Transverse colon (tissue), 4 donors: Measurements from ENCODE around the gene GIPC3. TPM values are rescaled to one million over a fixed set of nuclear protein-coding genes. Genes with fewer than 3 reads are reported as not detected.
A peak's percentile ranks its signal among the peaks of the same experiment; 100 is the strongest.

Experiments
- DNase-seq: peaks from one replicate; pipeline ENCODE4 v3.0.0-alpha.2; 2019
- H3K27ac ChIP-seq, 4 donors: fragments of 200-600 bp; sonication (generic); 2 replicates each; pipeline ENCODE4 v1.5.1; 2016 to 2018; ENCODE audit warnings: inconsistent platforms in 4 of 4
- H3K27me3 ChIP-seq: fragments of 200-600 bp; sonication (generic); 2 replicates; pipeline ENCODE4 v1.5.1; 2017; ENCODE audit warnings: inconsistent platforms
- H3K36me3 ChIP-seq, 4 donors: fragments of 200-600 bp; sonication (generic); 2 replicates each; pipeline ENCODE4 v1.5.1; 2017 to 2019; ENCODE audit warnings: inconsistent platforms in 4 of 4
- H3K4me1 ChIP-seq, 4 donors: fragments of 200-600 bp; sonication (generic); 2 replicates each; pipeline ENCODE4 v1.5.1; 2017 to 2020; ENCODE audit warnings: inconsistent platforms in 4 of 4
- H3K4me3 ChIP-seq, 4 donors: fragments of 200-600 bp; sonication (generic); 1 replicate in 1 of 4; 2 replicates in 3 of 4; pipeline versions ENCODE4 v1.5.1 to v1.6.1; 2017 to 2019; ENCODE audit warnings: inconsistent platforms in 4 of 4
- H3K9me3 ChIP-seq, 2 donors: fragments of 200-600 bp; sonication (generic); 2 replicates each; pipeline ENCODE4 v1.5.1; 2017 to 2019; ENCODE audit warnings: inconsistent platforms in 2 of 2
- EP300 ChIP-seq: sonication (generic); formaldehyde crosslinking; IDR thresholded peaks from one replicate; pipeline ENCODE4 v1.6.1; 2017; ENCODE audit warnings: antibody characterized with exemption, low read depth
- POLR2A ChIP-seq: fragments of 450-650 bp; IDR thresholded peaks from one replicate; pipeline ENCODE4 v1.6.1; 2016; ENCODE audit warnings: antibody characterized with exemption, mild to moderate bottlenecking, moderate library complexity
- POLR2AphosphoS5 ChIP-seq, 3 donors: sonication (generic); formaldehyde crosslinking; IDR thresholded peaks; one replicate each; pipeline ENCODE4 v1.6.1; 2016; ENCODE audit warnings: antibody characterized with exemption in 3 of 3
- WGBS, 2 donors: methylation state at CpG; one replicate each; pipeline ENCODE4 v1.1.5; 2018; ENCODE audit warnings: low coverage in 1 of 2; 5-methylcytosine and 5-hydroxymethylcytosine counted together
- in situ Hi-C, 4 donors: fragments of 200-750 bp; cut with MboI; loops; one replicate each; pipeline versions ENCODE4 v1.15.0 to v1.15.1; 2017; ENCODE audit warnings: low sequenced_read_pairs in 3 of 4, low pct_ligation_motif_present in 1 of 4, low pct_unique_long_range_greater_than_20kb in 1 of 4
- intact Hi-C: fragments of 100-400 bp; cut with DNase I; formaldehyde crosslinking; loops from one replicate; pipeline ENCODE4 v1.15.1; 2023; ENCODE audit warnings: low total_unique reads
- total RNA-seq, 4 donors: library from RNA; depleted of rRNA; stranded (reverse); fragments of >200 nt; gene quantifications; one replicate each; pipeline ENCODE4 v1.1.0, GENCODE V29; 2016
- TF ChIP-seq, protein P1 (sequence below), 5 experiments: fragments of 200-600 bp in 3 of 5; fragments of 450-650 bp in 2 of 5; sonication (generic) in 3 of 5; IDR thresholded peaks; 1 replicate in 2 of 5; 2 replicates in 3 of 5; pipeline ENCODE4 v1.5.1; 2016 to 2017; ENCODE audit warnings: antibody characterized with exemption in 5 of 5, inconsistent platforms in 3 of 5, mild to moderate bottlenecking in 2 of 5, moderate library complexity in 1 of 5

The GIPC3 gene
- total RNA-seq, 4 donors from 2014 or later, result 0.14 to 0.95 (median 0.60) TPM; not detected in 1

DNA sequence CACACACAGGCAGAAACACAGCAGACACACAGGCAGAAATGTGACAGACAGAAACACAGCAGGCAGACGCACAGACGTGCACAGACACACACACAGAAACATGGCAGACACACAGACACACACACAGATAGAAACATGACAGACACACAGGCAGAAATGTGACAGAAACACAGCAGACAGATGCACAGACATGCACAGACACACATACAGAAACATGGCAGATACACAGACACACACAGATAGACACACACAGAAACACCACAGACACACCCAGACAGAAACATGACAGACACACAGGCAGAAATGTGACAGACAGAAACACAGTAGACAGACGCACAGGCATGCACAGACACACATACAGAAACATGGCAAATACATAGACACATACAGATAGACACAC is 20.1 kb downstream of the GIPC3 start:
- H3K9me3 ChIP-seq, result no peaks in the 10 kb centered on the region
- H3K4me3 ChIP-seq, result no peak overlapping the region
- in situ Hi-C loops (no loop called here), intact Hi-C loops (no loop called here)
- peaks cover 4% of the 10 kb centered on the region for H3K27me3 ChIP-seq
- peaks cover 7 to 32% (median 25%) of the 10 kb centered on the region in 4 donors for H3K4me1 ChIP-seq
- TF ChIP-seq POLR2A (no peak), EP300 (no peak), POLR2AphosphoS5 (IDR thresholded peaks at IDR 0.05) (no peak)
- TF ChIP-seq, protein P1, sequence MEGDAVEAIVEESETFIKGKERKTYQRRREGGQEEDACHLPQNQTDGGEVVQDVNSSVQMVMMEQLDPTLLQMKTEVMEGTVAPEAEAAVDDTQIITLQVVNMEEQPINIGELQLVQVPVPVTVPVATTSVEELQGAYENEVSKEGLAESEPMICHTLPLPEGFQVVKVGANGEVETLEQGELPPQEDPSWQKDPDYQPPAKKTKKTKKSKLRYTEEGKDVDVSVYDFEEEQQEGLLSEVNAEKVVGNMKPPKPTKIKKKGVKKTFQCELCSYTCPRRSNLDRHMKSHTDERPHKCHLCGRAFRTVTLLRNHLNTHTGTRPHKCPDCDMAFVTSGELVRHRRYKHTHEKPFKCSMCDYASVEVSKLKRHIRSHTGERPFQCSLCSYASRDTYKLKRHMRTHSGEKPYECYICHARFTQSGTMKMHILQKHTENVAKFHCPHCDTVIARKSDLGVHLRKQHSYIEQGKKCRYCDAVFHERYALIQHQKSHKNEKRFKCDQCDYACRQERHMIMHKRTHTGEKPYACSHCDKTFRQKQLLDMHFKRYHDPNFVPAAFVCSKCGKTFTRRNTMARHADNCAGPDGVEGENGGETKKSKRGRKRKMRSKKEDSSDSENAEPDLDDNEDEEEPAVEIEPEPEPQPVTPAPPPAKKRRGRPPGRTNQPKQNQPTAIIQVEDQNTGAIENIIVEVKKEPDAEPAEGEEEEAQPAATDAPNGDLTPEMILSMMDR (IDR thresholded peaks at IDR 0.05), result no peak
- no peak overlapping the region for H3K27ac ChIP-seq
- H3K36me3 ChIP-seq, result no peaks in the 10 kb centered on the region
- no peak for DNase-seq
- WGBS, 2 donors, result 70% methylated on average over 1 to 3 of the region's 3 CpGs

DNA sequence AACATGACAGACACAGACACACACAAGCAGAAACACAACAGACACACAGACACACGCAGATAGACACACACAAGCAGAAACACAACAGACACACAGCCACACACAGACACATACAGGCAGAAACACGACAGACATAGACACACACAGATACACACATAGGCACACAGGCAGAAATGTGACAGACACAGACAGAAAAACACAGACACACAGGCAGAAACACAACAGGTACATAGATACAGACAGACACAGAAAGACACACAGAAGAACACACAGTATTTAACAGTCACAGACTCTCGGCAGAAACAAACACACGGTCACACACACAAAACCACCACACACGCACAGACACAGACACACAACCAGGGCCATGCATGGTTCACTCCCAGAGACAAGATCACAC is 20.5 kb downstream of the GIPC3 start:
- intact Hi-C loops (no loop called here), in situ Hi-C loops (no loop called here)
- WGBS, 2 donors, result 24 to 86% methylated on average over 1 to 5 of the region's 5 CpGs
- H3K36me3 ChIP-seq, result no peaks in the 10 kb centered on the region
- H3K9me3 ChIP-seq, result no peaks in the 10 kb centered on the region
- H3K4me1 ChIP-seq, result peaks cover 7 to 32% (median 25%) of the 10 kb centered on the region in 4 donors
- H3K27ac ChIP-seq, result peak overlapping the region; percentile 54 to 69 (median 68)
- TF ChIP-seq POLR2AphosphoS5 (IDR thresholded peaks at IDR 0.05) (no peak), EP300 (no peak), POLR2A (no peak)
- TF ChIP-seq, protein P1 (IDR thresholded peaks at IDR 0.05), result no peak
- DNase-seq, result no peak
- peaks cover 4% of the 10 kb centered on the region for H3K27me3 ChIP-seq
- peak overlapping the region in 3 of 4 donors; percentile 34 to 51 (median 43) for H3K4me3 ChIP-seq

DNA sequence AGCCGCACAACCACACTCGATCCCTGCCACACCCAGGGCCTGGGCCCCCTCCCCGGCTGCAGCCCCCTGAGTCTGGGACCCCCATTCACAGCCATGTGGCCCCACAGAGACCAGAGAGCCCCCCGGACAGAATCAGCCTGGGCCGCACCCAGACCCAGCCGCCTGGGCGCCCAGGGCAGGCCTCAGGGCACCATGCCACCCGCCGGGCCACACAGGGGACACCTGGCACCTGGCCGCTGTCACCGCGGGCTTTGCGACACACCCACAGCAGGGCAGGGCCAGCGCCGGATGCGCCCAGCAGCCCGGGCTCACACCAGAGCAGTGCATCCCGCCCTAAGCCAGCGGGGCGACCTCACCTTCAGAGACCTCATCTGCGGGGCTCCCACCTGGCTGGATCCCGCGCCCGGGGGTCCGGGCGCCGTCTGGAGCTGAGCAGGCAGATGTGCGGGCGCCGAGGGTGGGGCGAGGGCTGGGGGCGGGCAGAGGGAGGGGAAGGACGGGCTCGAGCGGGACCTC is 21.0 kb downstream of the GIPC3 start:
- in situ Hi-C loops, result no loop called here
- H3K36me3 ChIP-seq, result peaks cover 0 to under 1% (median 0%) of the 10 kb centered on the region in 4 donors
- peak; percentile 80 for DNase-seq
- peak overlapping the region; percentile 54 to 69 (median 68) for H3K27ac ChIP-seq
- 10% methylated on average over 3 of the region's 35 CpGs; no CpG with 5 or more reads in 1 of the 2 donors for WGBS, 2 donors
- intact Hi-C loops, result no loop called here
- peaks cover 4% of the 10 kb centered on the region for H3K27me3 ChIP-seq
- H3K4me3 ChIP-seq, result peak overlapping the region; percentile 33 to 51 (median 38)
- peaks cover 7 to 32% (median 25%) of the 10 kb centered on the region in 4 donors for H3K4me1 ChIP-seq
- no peak for TF ChIP-seq POLR2A
- H3K9me3 ChIP-seq, result no peaks in the 10 kb centered on the region

DNA sequence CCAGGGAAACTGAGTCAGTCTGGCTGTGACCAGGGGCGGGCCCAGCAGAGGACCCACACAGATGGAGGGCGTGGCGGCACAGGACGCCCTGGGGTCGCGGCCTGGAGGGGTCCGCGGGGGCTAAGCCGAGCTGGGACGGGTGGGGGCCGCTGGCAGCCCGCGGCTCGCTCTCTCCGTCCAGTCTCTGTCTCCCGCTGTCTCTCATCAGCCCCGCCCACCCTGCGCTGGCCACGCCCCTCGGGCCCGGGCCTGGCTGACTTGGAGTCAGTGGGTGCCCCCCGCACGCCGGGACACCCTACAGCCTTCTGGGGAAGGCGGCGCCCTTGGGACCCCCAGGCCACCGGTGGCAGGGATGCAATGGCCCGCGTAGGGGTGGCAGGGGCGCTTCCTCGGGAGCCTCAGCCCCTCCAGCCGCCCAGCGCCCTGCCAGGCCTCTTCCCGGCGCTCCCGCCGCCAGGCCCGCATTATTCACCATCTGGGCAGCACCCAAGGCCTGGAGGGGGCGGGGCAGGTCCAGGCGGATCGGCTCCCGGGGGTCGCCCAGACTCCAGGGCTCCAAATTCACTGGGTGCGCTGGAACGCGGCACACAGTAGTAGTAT is 21.5 kb downstream of the GIPC3 start, which contains the start of gene TBXA2R:
Gene TBXA2R, minus strand, starts transcription at position 186 of the 600 bp plus-strand sequence. CDS start 6,241 bp downstream, outside the sequence.
- TF ChIP-seq EP300, result no peak
- no peak for TF ChIP-seq POLR2AphosphoS5 (IDR thresholded peaks at IDR 0.05)
- no peak for TF ChIP-seq POLR2A
- H3K27ac ChIP-seq, result peak within 1 kb of the TSS; percentile 54 to 69 (median 68)
- H3K36me3 ChIP-seq, result peaks cover 0 to 7% (median 0%) of the 10 kb centered on the region in 4 donors
- peak; percentile 75 for DNase-seq
- intact Hi-C loops, result no loop called here
- peak within 1 kb of the TSS; percentile 33 to 51 (median 38) for H3K4me3 ChIP-seq
- no peaks in the 10 kb centered on the region for H3K9me3 ChIP-seq
- in situ Hi-C loops, result no loop called here
- 3% methylated on average over 37 of the region's 46 CpGs; no CpG with 5 or more reads in 1 of the 2 donors for WGBS, 2 donors
- H3K27me3 ChIP-seq, result peaks cover 4% of the 10 kb centered on the region
- peaks cover 7 to 32% (median 25%) of the 10 kb centered on the region in 4 donors for H3K4me1 ChIP-seq

DNA sequence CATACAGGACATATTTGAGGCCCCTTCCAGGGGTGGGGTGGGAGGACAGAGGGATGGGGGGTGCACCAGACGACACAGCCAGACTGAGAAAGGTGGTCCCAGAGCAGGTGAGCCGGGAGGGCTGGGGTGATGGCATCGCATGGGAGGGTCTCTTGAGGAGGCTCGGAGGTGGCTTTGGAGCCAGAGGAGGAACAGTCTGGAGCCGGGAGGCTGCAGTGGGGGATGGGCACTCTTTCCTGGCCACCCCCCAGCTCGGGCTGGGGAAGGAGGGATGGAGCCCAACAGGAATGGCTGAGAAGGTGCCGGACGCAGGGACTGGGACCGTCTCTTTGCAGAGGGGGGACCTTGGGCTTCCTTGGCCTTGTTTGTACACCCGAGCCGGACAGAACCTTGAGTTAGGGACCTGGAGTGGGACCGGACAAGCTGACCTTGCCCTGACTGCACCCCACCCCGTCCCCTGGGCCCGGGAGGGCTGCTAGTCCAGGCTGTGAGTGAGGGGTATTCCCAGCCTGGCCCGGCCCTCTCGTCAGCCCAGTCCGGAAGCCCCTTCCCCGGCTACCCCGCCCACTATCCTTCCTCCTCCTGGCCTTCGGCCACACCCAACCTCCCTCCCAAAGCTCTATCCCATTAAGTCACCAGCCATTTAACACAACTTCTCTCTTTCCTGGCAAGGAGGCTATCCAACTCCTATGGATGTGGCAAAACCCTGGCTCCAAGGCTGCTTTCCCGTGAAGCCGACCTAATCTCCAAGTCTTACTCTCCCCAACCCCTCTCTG is 22.2 kb downstream of the GIPC3 start:
- Histone ChIP-seq H3K27me3 (peaks cover 4% of the 10 kb centered on the region), H3K9me3 (no peaks in the 10 kb centered on the region), H3K4me3 (peak overlapping the region; percentile 33 to 51 (median 38)), H3K4me1 (peaks cover 7 to 32% (median 25%) of the 10 kb centered on the region in 4 donors), H3K36me3 (peaks cover 0 to 10% (median 0%) of the 10 kb centered on the region in 4 donors), H3K27ac (peak overlapping the region; percentile 54 to 69 (median 68))
- no peak for TF ChIP-seq POLR2AphosphoS5 (IDR thresholded peaks at IDR 0.05)
- no peak for TF ChIP-seq EP300
- TF ChIP-seq POLR2A, result no peak
- TF ChIP-seq, protein P1 (IDR thresholded peaks at IDR 0.05), result no peak
- no peak for DNase-seq
- 20 to 24% methylated on average over 1 to 22 of the region's 22 CpGs for WGBS, 2 donors
- intact Hi-C loops (no loop called here), in situ Hi-C loops (no loop called here)
